ENCODE measurements around the gene PSMB8.

Gene PSMB8

DNA sequence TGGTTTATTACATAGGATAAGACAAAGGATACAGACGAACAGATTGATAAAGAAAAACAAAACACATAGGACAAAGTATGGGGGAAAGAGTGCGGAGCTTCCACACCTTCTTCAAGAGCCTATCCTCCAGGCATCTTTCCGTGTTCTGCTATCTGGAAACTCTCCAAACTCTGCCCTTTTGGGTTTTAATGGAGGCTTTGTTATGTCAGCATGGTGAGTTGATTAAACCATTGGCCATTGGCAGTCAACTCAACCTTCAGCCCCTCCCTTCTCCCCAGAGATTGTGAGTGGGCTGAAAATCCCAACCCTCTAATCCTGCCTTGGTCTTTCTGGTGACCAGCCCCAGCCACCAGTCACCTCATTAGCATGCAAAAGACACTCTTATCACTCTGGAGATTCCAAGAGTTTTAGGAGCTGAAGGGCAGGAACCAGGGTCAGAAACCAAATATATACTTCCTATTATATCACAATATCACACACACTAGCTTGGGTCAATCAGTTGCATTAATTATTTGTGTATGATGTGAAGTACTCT lies 50.9 kb downstream of the PSMB8 start:
- no peaks in the 10 kb centered on the region for H4K20me1 ChIP-seq (ENCODE audit: control insufficient read depth, insufficient read depth, low read depth, low read length)
- H3K36me3 ChIP-seq (ENCODE audit: control insufficient read depth, low read length), result no peaks in the 10 kb centered on the region
- no peaks in the 10 kb centered on the region for H3K9me2 ChIP-seq (replicated peaks; ENCODE audit: control insufficient read depth, low read length)
- H3K9me3 ChIP-seq (ENCODE audit: control insufficient read depth, insufficient read depth, low read length), result no peaks in the 10 kb centered on the region
- no peak overlapping the region for H3K4me2 ChIP-seq (ENCODE audit: low read length)
- no peaks in the 10 kb centered on the region for H3K79me2 ChIP-seq (ENCODE audit: control insufficient read depth, low read length)
- no peak overlapping the region for H3K4me3 ChIP-seq (ENCODE audit: low read length)
- TF ChIP-seq, protein P1, sequence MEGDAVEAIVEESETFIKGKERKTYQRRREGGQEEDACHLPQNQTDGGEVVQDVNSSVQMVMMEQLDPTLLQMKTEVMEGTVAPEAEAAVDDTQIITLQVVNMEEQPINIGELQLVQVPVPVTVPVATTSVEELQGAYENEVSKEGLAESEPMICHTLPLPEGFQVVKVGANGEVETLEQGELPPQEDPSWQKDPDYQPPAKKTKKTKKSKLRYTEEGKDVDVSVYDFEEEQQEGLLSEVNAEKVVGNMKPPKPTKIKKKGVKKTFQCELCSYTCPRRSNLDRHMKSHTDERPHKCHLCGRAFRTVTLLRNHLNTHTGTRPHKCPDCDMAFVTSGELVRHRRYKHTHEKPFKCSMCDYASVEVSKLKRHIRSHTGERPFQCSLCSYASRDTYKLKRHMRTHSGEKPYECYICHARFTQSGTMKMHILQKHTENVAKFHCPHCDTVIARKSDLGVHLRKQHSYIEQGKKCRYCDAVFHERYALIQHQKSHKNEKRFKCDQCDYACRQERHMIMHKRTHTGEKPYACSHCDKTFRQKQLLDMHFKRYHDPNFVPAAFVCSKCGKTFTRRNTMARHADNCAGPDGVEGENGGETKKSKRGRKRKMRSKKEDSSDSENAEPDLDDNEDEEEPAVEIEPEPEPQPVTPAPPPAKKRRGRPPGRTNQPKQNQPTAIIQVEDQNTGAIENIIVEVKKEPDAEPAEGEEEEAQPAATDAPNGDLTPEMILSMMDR (IDR thresholded peaks at IDR 0.05; ENCODE audit: low read depth, low read length, poor library complexity, severe bottlenecking), result no peak
- TF ChIP-seq EZH2phosphoT487 (IDR thresholded peaks at IDR 0.05; ENCODE audit: borderline replicate concordance, low read length), result no peak
- H3K27me3 ChIP-seq (ENCODE audit: control insufficient read depth, low read length), result 0 out of 2 replicates have a peak, but pooled peaks cover 6% of the 10 kb centered on the region
- H3K4me1 ChIP-seq (ENCODE audit: control insufficient read depth, low read length), result peaks cover 30% of the 10 kb centered on the region
- H3K27ac ChIP-seq (ENCODE audit: low read depth, low read length), result no peak overlapping the region
- H3F3A ChIP-seq (ENCODE audit: control insufficient read depth, insufficient read depth), result no peaks in the 10 kb centered on the region

Measured in DOHH2 (cell line).